Peyer's patch (tissue), 4 donors: Measurements from ENCODE around the gene PRELID1.

Experiments
- CTCF ChIP-seq, 6 experiments: fragments of 450-650 bp in 4 of 6; fragments of 200-600 bp in 2 of 6; sonication (generic) in 1 of 6; IDR thresholded peaks; one replicate each; pipeline ENCODE4 v1.5.1; 2017 to 2019; ENCODE audit warnings: antibody characterized with exemption in 6 of 6, mild to moderate bottlenecking in 3 of 6, moderate library complexity in 1 of 6
- POLR2A ChIP-seq, 2 donors: fragments of 450-650 bp; IDR thresholded peaks; one replicate each; pipeline ENCODE4 v1.5.1; 2017; ENCODE audit warnings: antibody characterized with exemption in 2 of 2, mild to moderate bottlenecking in 2 of 2, moderate library complexity in 2 of 2

GRCh38 chr5:177299697-177300096 lies 3.9 kb upstream of the PRELID1 start:
- TF ChIP-seq CTCF (IDR thresholded peaks at IDR 0.05) (no peak), POLR2A (IDR thresholded peaks at IDR 0.05) (no peak)
